ENCODE data around the gene MLN. TPM values are rescaled to one million over a fixed set of nuclear protein-coding genes. Genes with fewer than 3 reads are reported as not detected.

Gene MLN
- polyA plus RNA-seq, 3 donors from 2014 or later = not detected

- H3K4me3 Mint-ChIP-seq = no peak overlapping the region
- no peak overlapping the region for H3K27ac Mint-ChIP-seq
- peaks cover 0 to 2% (median 0%) of the 10 kb centered on the region in 6 donors for H3K9me3 Mint-ChIP-seq
- DNase-seq = no peak
- peaks cover 0 to 3% of the 10 kb centered on the region in 2 donors for H3K4me1 Mint-ChIP-seq
- peaks cover 0 to 5% (median 4%) of the 10 kb centered on the region in 3 donors for H3K36me3 Mint-ChIP-seq
- peaks cover 10 to 28% (median 12%) of the 10 kb centered on the region in 3 donors for H3K27me3 Mint-ChIP-seq (ENCODE audit: low read depth in 3 of 3)
These were observed 13.1 kb upstream of the MLN start for GRCh38 chr6:33816911-33817310.

DNA sequence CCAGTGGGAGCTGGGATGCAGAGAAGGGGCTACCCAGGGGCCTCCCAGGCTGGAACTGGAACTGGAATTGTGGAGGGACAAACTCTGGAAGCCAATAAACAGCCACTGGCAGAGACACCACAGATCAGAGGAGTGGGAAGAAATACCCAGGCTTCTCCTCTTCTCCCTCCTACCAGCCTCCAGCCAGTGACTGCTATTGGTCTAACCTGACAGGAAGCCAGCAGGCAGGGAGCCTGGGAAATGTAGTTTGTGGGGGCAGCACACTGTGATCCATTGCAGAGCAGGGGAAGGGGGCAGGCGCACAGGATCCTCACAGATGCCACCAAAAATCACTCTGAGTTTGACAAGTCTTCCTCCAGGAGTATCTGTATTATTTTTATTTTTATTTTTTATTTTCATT, 12.1 kb upstream of the MLN start:
- Mint-ChIP-seq H3K9me3 (peaks cover 0 to 2% (median 0%) of the 10 kb centered on the region in 6 donors), H3K4me3 (no peak overlapping the region), H3K36me3 (peaks cover 0 to 5% (median 4%) of the 10 kb centered on the region in 3 donors), H3K4me1 (peaks cover 0 to under 1% of the 10 kb centered on the region in 2 donors), H3K27ac (no peak overlapping the region), H3K27me3 (ENCODE audit: low read depth in 3 of 3) (peaks cover 13 to 31% (median 18%) of the 10 kb centered on the region in 3 donors)
- no peak for DNase-seq

DNA sequence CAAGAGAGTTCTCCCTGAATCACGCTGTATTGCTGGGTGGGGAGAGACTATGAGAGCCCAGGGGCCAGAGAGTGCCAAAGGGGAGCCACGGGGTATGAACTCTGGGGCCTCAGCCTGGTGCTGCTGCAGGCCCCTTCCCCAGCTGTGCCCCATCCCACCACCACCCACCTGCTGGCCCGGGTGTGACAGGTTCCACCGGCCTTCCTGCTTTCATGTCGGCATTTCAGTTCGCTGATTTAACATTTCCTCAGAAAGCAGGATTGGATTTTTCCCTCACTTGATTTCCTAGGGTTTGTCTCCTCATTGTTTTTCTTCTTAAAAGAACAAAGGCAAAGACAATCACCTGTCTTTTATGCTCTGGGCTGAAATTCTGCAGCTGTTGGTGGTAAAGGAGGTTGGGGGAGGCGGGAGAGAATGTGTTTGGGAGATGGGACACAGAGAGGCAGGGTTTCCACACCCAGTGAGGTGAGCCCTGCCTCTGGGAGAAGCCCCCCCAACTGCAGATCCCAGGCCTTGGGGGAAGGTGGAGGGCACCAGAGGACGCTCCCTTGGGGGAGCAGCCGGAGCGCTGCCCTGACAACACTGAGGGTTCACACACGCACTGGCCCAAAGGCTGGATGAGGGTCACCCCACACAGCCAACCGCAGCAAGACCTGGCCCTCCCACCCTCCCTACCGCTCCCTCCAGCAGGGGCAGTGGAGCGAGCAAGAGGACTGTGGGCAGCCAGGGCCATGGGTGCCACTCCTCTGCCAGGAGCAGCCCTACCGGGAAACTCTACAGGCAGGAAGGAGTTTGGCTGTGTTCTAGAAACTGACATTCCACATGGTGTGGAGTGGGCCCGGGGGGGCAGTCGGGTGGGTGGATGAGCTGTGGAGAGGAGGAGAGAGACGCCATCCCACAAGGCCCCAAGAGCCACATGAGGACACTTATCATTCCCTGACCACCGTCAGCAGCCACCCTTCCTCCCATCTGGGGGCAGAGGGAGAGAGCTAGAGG, 10.5 kb upstream of the MLN start:
- Mint-ChIP-seq H3K27ac (no peak overlapping the region), H3K4me3 (no peak overlapping the region), H3K4me1 (peaks cover under 1 to 4% of the 10 kb centered on the region in 2 donors), H3K27me3 (ENCODE audit: low read depth in 3 of 3) (peaks cover 15 to 27% (median 20%) of the 10 kb centered on the region in 3 donors), H3K9me3 (peaks cover 0 to 2% (median 0%) of the 10 kb centered on the region in 6 donors), H3K36me3 (peaks cover 0 to 4% (median 0%) of the 10 kb centered on the region in 3 donors)
- DNase-seq = no peak

GRCh38 chr6:33813246-33813904, 9.6 kb upstream of the MLN start:
- peaks cover 0 to 2% (median 0%) of the 10 kb centered on the region in 6 donors for H3K9me3 Mint-ChIP-seq
- DNase-seq = no peak
- H3K4me3 Mint-ChIP-seq = no peak overlapping the region
- peaks cover 19 to 24% (median 19%) of the 10 kb centered on the region in 3 donors for H3K27me3 Mint-ChIP-seq (ENCODE audit: low read depth in 3 of 3)
- H3K27ac Mint-ChIP-seq = no peak overlapping the region
- peaks cover 0 to 5% (median 0%) of the 10 kb centered on the region in 3 donors for H3K36me3 Mint-ChIP-seq
- peaks cover 9 to 12% of the 10 kb centered on the region in 2 donors for H3K4me1 Mint-ChIP-seq

GRCh38 chr6:33812669-33813068, 8.9 kb upstream of the MLN start:
- Mint-ChIP-seq H3K36me3 (peaks cover 0 to 8% (median 0%) of the 10 kb centered on the region in 3 donors), H3K4me1 (peaks cover 16 to 19% of the 10 kb centered on the region in 2 donors), H3K27me3 (ENCODE audit: low read depth in 3 of 3) (peaks cover 18 to 26% (median 19%) of the 10 kb centered on the region in 3 donors), H3K9me3 (peaks cover 0 to 2% (median 0%) of the 10 kb centered on the region in 6 donors), H3K4me3 (no peak overlapping the region), H3K27ac (no peak overlapping the region)
- peak; percentile 21 to 45 (median 26) for DNase-seq

- peaks cover 27 to 30% of the 10 kb centered on the region in 2 donors for H3K4me1 Mint-ChIP-seq
- no peak overlapping the region for H3K4me3 Mint-ChIP-seq
- no peak for DNase-seq
- peaks cover 0 to 3% (median 0%) of the 10 kb centered on the region in 3 donors for H3K36me3 Mint-ChIP-seq
- peaks cover 0 to 4% (median 0%) of the 10 kb centered on the region in 6 donors for H3K9me3 Mint-ChIP-seq
- no peak overlapping the region for H3K27ac Mint-ChIP-seq
- peaks cover 18 to 33% (median 21%) of the 10 kb centered on the region in 3 donors for H3K27me3 Mint-ChIP-seq (ENCODE audit: low read depth in 3 of 3)
These were observed 5.8 kb upstream of the MLN start for GRCh38 chr6:33809594-33809993.

DNA sequence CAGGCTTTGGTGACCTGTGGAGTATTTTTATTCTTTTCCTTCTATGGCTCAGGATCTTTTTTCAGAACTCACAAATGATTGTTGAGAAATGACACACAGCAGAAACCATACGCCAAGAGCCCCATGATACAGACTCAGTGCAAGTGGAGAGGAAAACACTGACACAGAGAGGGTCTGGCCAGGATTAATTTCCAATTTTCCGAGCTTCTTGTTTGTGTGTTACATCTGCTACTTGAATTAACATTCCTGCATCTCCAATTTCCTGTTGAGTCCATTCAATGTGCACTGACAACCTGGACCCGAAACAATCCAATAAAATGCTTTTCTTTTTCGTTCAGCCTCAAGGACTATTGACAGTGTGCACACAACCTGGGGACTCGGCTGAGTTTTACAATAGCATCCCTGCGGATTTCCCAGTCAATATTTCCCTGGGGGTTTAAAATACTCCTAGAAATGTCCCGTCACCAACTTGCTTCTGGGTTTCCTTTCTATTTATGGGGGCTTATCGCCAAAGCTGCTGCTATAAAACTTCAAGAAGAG, 4.9 kb upstream of the MLN start:
- Mint-ChIP-seq H3K27me3 (ENCODE audit: low read depth in 3 of 3) (peaks cover 18 to 35% (median 21%) of the 10 kb centered on the region in 3 donors), H3K27ac (no peak overlapping the region), H3K4me3 (peak overlapping the region in 1 of 5 donors; percentile 19), H3K4me1 (peaks cover 27 to 30% of the 10 kb centered on the region in 2 donors), H3K9me3 (peaks cover 0 to 4% (median 0%) of the 10 kb centered on the region in 6 donors), H3K36me3 (peaks cover 0 to 3% (median 0%) of the 10 kb centered on the region in 3 donors)
- DNase-seq = no peak

- Mint-ChIP-seq H3K4me3 (peak overlapping the region; percentile 2 to 84 (median 68)), H3K9me3 (peaks cover 0 to 4% (median 0%) of the 10 kb centered on the region in 6 donors), H3K4me1 (peaks cover 27 to 30% of the 10 kb centered on the region in 2 donors), H3K27ac (no peak overlapping the region), H3K27me3 (ENCODE audit: low read depth in 3 of 3) (peaks cover 17 to 28% (median 19%) of the 10 kb centered on the region in 3 donors), H3K36me3 (peaks cover 0 to 3% (median 0%) of the 10 kb centered on the region in 3 donors)
- DNase-seq = no peak
These were observed 3.8 kb upstream of the MLN start for GRCh38 chr6:33807606-33808005.

DNA sequence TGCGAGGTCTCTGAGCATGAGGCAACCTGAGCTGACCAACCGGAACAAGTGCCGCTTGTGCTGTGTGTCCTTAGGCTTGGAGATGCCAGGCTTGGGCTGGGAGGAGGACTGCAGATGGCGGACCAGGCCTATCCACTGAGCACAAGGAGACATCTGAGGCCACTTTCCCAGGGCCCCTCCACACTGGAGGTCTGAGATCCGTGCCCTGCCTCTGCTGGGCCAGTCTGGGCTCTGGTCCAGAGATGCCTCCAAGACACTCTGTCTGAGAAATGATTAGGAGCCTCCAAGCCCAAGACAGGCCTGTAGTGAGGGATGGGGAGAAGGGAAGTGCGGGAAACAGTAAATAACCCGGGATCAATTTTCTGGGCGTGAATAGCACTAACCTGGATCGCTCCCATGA, 3.0 kb upstream of the MLN start:
- Mint-ChIP-seq H3K27ac (no peak overlapping the region), H3K36me3 (peaks cover 0 to 3% (median 0%) of the 10 kb centered on the region in 3 donors), H3K4me1 (peaks cover 27 to 30% of the 10 kb centered on the region in 2 donors), H3K4me3 (peak overlapping the region in 3 of 5 donors; percentile 21 to 84 (median 80)), H3K27me3 (ENCODE audit: low read depth in 3 of 3) (peaks cover 14 to 21% (median 15%) of the 10 kb centered on the region in 3 donors), H3K9me3 (peaks cover 0 to 3% (median 0%) of the 10 kb centered on the region in 6 donors)
- no peak for DNase-seq

DNA sequence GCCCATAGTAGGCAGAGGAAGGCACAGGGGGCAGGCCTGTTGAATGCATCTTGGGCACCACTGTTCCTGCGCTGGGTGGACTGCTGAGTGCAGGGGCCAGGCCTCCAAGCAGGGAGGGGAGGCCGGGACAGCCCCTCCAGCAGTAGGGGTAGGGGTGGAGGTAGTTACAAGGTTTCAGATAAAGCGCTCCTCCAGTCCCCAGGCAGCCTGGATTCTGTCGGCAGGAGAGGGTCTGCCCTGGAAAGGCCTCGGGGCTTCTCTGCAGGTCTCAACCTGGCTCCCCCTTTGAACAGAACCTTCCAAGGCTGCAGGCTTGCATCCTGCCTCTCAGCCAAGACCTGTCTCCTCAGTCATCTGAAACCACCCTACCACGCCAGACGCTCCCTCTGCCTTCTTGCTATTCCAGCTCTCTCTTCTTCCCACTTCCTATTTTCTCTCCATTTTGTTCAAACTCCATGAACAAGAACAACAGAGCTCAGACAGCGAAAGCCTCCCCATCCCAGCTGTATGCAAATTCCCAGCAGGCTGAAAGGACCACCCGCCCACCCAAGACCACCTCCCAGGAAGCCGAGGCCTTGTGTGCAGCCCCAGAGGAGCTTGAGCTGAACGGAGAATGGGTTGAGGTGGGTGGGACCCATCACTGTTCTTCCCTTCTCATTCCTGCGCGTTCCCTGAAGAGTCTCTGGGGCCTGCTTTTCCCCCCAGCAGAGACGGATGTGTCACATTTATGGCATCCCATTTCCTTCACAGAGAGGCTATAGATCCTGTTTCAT, 1.4 kb downstream of the MLN start:
- Mint-ChIP-seq H3K4me1 (peaks cover 5 to 11% of the 10 kb centered on the region in 2 donors), H3K27ac (no peak overlapping the region), H3K4me3 (no peak overlapping the region), H3K9me3 (peaks cover 0 to 3% (median 0%) of the 10 kb centered on the region in 6 donors), H3K36me3 (peaks cover 0 to 5% (median 0%) of the 10 kb centered on the region in 3 donors), H3K27me3 (ENCODE audit: low read depth in 3 of 3) (peaks cover 5 to 21% (median 13%) of the 10 kb centered on the region in 3 donors)
- DNase-seq = no peak

DNA sequence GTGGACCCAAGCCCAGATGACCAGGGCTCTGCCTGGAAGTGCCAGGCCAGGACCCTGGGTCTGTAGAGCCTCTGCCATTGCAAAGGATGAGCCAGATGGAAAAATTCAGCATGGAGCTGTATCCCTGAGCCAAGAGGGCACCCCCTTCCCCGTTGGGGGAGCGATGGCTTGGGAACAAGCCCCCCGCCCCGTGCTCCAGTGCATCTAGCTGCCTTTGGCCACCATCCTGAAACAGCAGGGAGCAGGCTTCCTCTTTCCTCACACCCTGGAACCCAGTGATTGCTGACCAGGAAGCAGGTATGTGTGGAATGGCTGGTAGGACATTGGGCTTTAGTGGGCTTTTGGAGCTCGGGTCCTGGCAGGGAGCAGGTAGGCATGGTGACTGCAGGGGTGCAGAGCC, 2.2 kb downstream of the MLN start:
- Mint-ChIP-seq H3K9me3 (peaks cover 0 to 3% (median 0%) of the 10 kb centered on the region in 6 donors), H3K36me3 (peaks cover 0 to 8% (median 0%) of the 10 kb centered on the region in 3 donors), H3K4me1 (peaks cover 0 to 3% of the 10 kb centered on the region in 2 donors), H3K27me3 (ENCODE audit: low read depth in 3 of 3) (peaks cover 5 to 17% (median 14%) of the 10 kb centered on the region in 3 donors), H3K4me3 (no peak overlapping the region), H3K27ac (no peak overlapping the region)
- no peak for DNase-seq

DNA sequence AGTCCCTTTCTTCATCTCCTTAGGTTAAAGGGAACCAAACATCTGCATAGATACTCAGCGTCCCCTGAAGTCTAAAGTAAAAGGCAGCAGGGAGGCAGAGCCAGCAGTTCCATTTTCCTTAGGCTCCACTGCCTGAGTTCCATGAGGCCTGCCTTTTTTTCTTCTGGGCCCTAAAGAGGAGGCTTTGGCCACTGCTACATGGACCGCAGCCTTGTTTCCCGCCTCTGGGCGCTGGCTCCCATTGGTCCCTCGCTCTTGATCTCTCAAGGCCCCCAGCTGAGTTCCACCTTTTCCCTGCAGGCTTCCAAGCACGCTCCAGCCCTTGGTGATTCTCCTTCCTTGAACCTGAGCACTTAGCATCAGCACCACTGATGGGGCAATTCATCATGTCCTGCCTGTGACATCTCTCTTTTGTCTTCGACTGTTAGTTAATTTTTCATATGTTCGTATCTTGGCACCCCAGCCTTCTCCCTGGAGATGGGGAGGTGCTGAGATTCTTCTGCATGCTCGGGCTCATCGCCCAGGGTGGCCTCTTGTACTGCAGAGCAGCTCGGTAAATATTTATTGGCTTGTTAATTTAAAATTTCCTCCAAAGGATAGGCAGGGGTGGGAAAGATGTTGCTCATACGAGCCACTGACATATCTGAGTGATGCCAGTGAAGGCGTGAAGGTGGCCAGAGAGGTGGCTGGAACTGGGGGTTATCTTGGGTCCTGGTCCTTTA, 3.4 kb downstream of the MLN start:
- peaks cover 0 to 3% (median 0%) of the 10 kb centered on the region in 6 donors for H3K9me3 Mint-ChIP-seq
- H3K27me3 Mint-ChIP-seq (ENCODE audit: low read depth in 3 of 3) = peaks cover 5 to 17% (median 14%) of the 10 kb centered on the region in 3 donors
- H3K27ac Mint-ChIP-seq = no peak overlapping the region
- H3K4me1 Mint-ChIP-seq = no peaks in the 10 kb centered on the region
- peaks cover 0 to 8% (median 0%) of the 10 kb centered on the region in 3 donors for H3K36me3 Mint-ChIP-seq
- no peak for DNase-seq
- H3K4me3 Mint-ChIP-seq = no peak overlapping the region

Measured in immature natural killer cell (primary cell).